Fibroblast of the aortic adventitia (primary cell): ENCODE results near the gene TMEM8B. TPM values are rescaled to one million over a fixed set of nuclear protein-coding genes. Genes with fewer than 3 reads are reported as not detected.
A peak's percentile ranks its signal among the peaks of the same experiment; 100 is the strongest.
"Not testable (repeated sequence)": the region's sequence is repeated elsewhere in the genome, so short reads cannot be mapped to it uniquely, and the experiment has no call there.

Experiments
- DNase-seq: peaks from one replicate; pipeline ENCODE4 v3.0.0-alpha.2; 2010; ENCODE audit warnings: low read depth
- H3K4me3 ChIP-seq: 2 replicates; pipeline ENCODE4 v1.5.1; 2011; ENCODE audit warnings: low read depth, mild to moderate bottlenecking, control low read depth, low read length, moderate library complexity
- total RNA-seq: library from RNA; depleted of rRNA; stranded (reverse); fragments of >200 nt; gene quantifications from 2 replicates; pipeline ENCODE4 v1.2.3, GENCODE V29; 2012; ENCODE audit warnings: low replicate concordance
- TF ChIP-seq, protein P1 (sequence below): IDR thresholded peaks from 2 replicates; pipeline ENCODE4 v1.5.1; 2011; ENCODE audit warnings: mild to moderate bottlenecking, low read length, control low read depth, inconsistent platforms; ENCODE audit not compliant: insufficient read depth

The TMEM8B gene
- total RNA-seq, 1 donor: 2.8 TPM

DNA sequence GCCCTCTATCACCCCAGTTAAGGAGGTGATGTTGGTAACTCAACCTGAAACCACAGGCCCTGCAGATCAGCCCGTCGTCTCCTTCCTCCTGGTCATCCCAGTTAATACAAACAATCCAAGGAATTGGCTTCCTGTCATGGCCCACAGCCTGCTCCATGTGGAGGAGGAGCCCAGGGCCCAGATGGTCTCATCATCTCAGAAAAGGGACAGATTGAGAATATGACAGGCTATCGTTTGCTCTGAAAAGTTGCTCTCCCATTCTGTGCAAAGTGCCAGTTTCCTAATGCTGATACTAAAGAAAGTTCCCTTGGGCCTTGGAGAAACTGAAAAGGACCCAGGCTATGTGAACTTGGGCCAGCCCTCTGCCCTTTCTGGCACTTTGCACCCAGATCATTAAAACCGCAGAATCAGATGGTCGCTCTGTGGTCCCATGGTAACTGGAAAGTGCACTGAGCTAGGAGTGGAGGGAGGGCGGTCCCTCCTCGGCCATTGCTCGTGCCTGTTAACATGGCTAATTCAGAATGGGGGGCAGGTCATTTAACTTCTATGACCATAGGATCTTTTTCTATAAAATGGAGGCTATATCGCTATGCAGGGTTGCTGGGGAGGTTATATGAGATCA, 79.6 kb downstream of the TMEM8B start:
- DNase-seq: no peak
- H3K4me3 ChIP-seq: no peak overlapping the region
- TF ChIP-seq, protein P1, sequence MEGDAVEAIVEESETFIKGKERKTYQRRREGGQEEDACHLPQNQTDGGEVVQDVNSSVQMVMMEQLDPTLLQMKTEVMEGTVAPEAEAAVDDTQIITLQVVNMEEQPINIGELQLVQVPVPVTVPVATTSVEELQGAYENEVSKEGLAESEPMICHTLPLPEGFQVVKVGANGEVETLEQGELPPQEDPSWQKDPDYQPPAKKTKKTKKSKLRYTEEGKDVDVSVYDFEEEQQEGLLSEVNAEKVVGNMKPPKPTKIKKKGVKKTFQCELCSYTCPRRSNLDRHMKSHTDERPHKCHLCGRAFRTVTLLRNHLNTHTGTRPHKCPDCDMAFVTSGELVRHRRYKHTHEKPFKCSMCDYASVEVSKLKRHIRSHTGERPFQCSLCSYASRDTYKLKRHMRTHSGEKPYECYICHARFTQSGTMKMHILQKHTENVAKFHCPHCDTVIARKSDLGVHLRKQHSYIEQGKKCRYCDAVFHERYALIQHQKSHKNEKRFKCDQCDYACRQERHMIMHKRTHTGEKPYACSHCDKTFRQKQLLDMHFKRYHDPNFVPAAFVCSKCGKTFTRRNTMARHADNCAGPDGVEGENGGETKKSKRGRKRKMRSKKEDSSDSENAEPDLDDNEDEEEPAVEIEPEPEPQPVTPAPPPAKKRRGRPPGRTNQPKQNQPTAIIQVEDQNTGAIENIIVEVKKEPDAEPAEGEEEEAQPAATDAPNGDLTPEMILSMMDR: no peak

DNA sequence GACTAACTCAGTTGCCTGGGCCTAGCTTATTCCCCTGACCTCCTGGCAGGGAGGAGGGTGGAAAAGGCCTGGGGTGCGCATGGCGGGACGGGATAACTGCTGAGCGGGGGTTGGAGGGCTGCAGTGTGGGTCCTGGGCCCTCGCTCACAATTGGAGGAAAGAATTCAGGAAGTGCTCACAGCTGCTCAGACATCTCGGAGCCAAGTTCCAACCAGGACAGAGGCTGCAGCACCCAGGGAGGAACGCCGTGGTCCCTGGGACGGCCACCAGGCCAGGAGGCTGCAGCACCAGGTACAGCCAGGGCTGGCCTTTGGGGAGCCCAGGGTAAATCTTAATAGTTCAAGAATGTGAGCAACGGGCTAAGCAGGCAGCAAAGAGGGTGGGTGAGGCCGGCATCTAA, 80.2 kb downstream of the TMEM8B start, which contains the start of gene SPAAR:
Gene SPAAR, plus strand, starts transcription at position 217 of the 400 bp plus-strand sequence. CDS start 974 bp downstream, outside the sequence.
- H3K4me3 ChIP-seq: no peak within 1 kb of the TSS
- TF ChIP-seq, protein P1: no peak
- DNase-seq: no peak

DNA sequence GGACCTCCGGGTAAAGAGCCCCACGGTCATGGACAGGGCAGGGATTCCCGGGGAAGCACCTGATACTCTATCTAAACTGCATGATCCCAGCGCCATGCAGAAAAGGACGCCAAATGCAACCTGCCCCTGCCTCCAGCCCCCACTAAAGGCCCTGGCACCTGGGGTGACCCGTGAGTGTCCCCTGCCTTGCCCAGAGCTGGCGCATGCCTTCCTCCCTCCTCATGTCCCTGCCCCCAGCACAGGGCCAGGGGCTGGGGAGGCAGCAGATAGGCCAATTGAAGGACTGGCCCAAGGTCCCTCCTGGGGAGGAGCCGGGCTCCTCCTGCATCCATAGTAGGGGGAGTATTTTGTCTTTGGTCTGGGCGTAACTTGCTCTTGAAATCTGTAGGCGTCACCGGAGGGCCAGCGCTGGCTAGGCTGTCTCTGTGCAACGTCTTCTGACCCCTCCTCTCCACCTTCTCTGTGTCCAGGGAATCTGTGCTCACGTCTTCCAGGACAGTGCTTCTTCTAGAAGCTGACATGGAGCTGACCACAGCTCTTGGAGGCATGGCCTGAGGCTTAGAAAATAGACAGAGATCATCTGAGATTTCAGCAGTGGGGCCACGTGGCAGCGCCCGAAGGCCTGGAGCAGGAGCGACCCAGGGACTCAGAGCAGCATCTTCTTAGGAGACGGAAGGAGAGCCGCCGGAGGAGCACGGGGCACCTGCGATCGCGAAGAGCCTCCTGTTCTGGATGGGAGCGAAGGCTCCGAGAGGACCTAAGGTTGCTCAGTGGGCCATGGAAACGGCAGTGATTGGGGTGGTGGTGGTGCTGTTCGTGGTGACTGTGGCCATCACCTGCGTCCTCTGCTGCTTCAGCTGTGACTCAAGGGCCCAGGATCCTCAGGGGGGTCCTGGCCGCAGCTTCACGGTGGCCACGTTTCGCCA, 80.9 kb downstream of the TMEM8B start:
- TF ChIP-seq, protein P1: no peak
- no peak for DNase-seq
- no peak overlapping the region for H3K4me3 ChIP-seq

DNA sequence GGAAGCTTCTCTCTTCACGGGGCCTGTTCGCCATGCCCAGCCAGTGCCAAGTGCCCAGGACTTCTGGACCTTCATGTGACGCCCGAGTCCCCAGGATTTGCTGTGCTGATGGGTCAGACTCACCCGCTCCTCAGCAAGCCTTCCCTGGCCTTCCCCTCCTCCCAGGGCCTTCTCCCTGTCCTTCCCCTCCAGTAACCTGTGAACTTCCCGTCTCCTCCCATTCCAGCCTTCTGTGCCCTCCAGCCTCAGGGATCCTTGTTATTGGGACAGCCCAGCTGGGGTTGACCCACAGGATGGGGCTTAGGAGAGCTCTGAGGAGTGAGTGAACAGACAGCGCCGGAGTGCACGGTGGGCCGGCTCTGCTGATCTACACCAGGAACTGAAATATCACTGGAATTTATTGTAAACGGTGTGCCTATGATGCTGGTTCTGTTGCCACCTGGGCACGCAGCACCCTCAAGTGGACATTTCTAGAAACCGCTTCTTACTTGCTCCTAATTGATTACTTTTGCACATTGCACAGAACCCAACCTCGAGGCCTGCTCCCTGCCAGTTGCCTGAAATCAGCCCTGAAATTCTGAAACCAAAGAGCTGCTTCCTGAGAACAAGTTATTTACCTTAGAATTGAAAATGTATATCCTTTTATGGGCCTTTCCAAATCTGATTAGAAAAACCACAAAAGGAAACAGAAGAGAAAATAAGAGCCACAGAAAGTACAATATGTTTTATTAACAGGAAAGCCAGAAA, 81.8 kb downstream of the TMEM8B start:
- no peak overlapping the region for H3K4me3 ChIP-seq
- TF ChIP-seq, protein P1: peak; percentile 58
- peak; percentile 69 for DNase-seq

DNA sequence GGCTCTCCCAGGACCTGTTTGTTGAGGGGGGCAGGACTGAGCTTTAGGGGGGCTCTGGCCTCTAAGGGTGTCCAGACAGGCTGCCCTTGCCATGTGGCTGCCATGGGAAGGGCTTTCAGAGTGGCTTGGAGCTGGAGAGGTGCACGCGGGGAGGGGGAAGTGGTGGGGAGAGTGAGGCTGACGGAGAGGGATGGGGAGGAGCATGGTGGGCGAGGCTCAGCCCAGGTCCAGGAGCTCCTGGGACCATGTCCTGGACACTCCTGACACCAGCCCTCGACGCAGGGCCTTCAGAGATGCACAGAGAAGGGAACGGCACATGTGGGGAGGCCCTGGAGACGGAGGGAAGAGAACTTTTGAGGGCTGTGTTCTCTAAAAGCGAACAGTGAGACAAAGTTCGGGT, 82.7 kb downstream of the TMEM8B start:
- no peak for DNase-seq
- TF ChIP-seq, protein P1: no peak
- H3K4me3 ChIP-seq: no peak overlapping the region

DNA sequence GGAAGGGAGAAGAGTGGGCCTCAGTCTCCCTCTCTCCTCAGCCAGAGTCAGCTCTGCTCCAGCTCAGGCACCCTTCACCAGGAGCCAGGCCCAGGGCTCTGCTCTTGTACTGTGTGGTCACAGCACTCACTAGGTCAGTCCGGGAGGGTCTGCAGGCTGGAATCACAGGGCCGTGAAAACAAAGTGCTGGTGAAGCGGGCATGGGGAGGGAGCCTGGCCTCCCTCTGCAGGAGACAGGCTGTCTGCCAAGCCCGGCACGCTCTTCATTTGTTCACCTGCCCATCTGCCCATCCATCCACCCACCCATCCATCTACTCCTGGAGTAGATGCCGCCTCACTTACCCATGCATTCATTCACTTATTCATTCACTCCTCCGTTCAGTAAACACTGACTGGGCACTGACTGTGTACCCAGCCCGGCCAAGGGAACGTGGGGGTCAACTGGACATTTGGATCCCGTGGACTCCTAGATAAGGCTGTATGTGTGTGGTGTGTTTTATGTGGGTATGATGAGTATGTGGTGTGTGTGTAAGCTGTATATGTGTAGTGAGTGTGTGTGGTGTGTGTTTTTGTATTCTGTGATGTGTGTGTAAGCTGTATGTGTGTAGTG, 83.9 kb downstream of the TMEM8B start:
- no peak overlapping the region for H3K4me3 ChIP-seq
- DNase-seq: no peak
- TF ChIP-seq, protein P1: no peak

DNA sequence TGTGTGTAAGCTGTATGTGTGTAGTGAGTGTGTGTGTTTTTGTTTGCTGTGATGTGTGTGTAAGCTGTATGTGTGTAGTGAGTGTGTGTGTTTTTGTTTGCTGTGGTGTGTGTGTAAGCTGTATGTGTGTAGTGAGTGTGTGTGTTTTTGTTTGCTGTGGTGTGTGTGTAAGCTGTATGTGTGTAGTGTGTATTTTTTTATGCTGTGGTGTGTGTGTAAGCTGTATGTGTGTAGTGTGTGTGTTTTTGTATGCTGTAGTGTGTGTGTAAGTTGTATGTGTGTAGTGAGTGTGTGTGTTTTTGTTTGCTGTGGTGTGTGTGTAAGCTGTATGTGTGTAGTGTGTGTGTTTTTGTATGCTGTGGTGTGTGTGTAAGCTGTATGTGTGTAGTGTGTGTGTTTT, 84.4 kb downstream of the TMEM8B start:
- not testable (repeated sequence) for DNase-seq, H3K4me3 ChIP-seq
